Heart right ventricle (tissue), 16 donors: ENCODE measurements around the gene MYO5C. TPM values are rescaled to one million over a fixed set of nuclear protein-coding genes. Genes with fewer than 3 reads are reported as not detected.

Experiments used
- ATAC-seq, 8 donors: fragments of 200-7000 bp; cut with Tn5 transposase; one replicate each; pipeline ENCODE4 v1.9.1; 2020; ENCODE audit warnings: mild to moderate bottlenecking in 8 of 8, moderate library complexity in 8 of 8, moderate number of reproducible peaks in 1 of 8
- DNase-seq, 2 donors: peaks; one replicate each; pipeline ENCODE4 v3.0.0-alpha.2; 2020
- H3K27ac ChIP-seq, 10 donors: fragments of 200-600 bp; sonication (generic) in 2 of 10; one replicate each; pipeline versions ENCODE4 v1.5.0 to v1.8.0; 2020 to 2022; ENCODE audit warnings: mild to moderate bottlenecking in 3 of 10
- H3K27me3 ChIP-seq, 7 donors: fragments of 200-600 bp; one replicate each; pipeline ENCODE4 v1.8.0; 2021 to 2022; ENCODE audit warnings: mild to moderate bottlenecking in 2 of 7
- H3K36me3 ChIP-seq, 9 donors: fragments of 200-600 bp; sonication (generic) in 1 of 9; one replicate each; pipeline versions ENCODE4 v1.5.0 to v1.8.0; 2020 to 2022; ENCODE audit warnings: mild to moderate bottlenecking in 2 of 9
- H3K4me1 ChIP-seq, 9 donors: fragments of 200-600 bp; sonication (generic) in 1 of 9; one replicate each; pipeline versions ENCODE4 v1.5.0 to v1.8.0; 2020 to 2022; ENCODE audit warnings: mild to moderate bottlenecking in 4 of 9
- H3K4me3 ChIP-seq, 10 donors: fragments of 200-600 bp; sonication (generic) in 2 of 10; one replicate each; pipeline versions ENCODE4 v1.5.0 to v1.8.0; 2020 to 2022; ENCODE audit warnings: mild to moderate bottlenecking in 7 of 10, moderate library complexity in 2 of 10
- H3K9me3 ChIP-seq, 11 donors: fragments of 200-600 bp in 10 of 11; sonication (generic) in 2 of 11; one replicate each; pipeline versions ENCODE4 v1.5.0 to v1.8.0; 2013 to 2022; ENCODE audit warnings: mild to moderate bottlenecking in 2 of 11, control low read depth in 1 of 11, moderate library complexity in 1 of 11
- CTCF ChIP-seq, 9 donors: fragments of 200-600 bp; sonication (generic) in 2 of 9; IDR thresholded peaks; one replicate each; pipeline versions ENCODE4 v1.5.0 to v1.8.0; 2021 to 2022; ENCODE audit warnings: antibody characterized with exemption in 9 of 9, mild to moderate bottlenecking in 5 of 9, moderate library complexity in 1 of 9
- WGBS, 2 donors: extraction: QIAGEN DNeasy Blood & Tissue Kit; methylation state at CpG; one replicate each; pipeline ENCODE4 v1.1.7; 2013; ENCODE audit warnings: inconsistent platforms in 1 of 2; 5-methylcytosine and 5-hydroxymethylcytosine counted together
- intact Hi-C, 10 donors: fragments of 100-400 bp; cut with DNase I; formaldehyde crosslinking; loops; one replicate each; pipeline versions ENCODE4 v1.11.1 to v1.14.2; 2022
- polyA plus RNA-seq, 2 donors: library from polyadenylated mRNA; stranded (reverse); fragments of 200-250 nt; gene quantifications; one replicate each; pipeline ENCODE4 v1.2.3, GENCODE V29; 2013
- total RNA-seq, 10 donors: library from RNA; stranded (reverse); fragmentation: NEBNext Ultra II Directional in 3 of 10; extraction: Animal tissue kit (Norgen Biotek cat#: 25700) in 3 of 10; gene quantifications; one replicate each; pipeline versions ENCODE4 v1.2.1 to v1.2.4, GENCODE V29; 2021 to 2023
- donor health status: Arrhythmogenic right ventricular cardiomyopathy.
- donor health status: ischemic (EF 13 %, LVEDD 7.1; RV severe dilation, severe dysfunction).
- donor health status: healthy with polysubstance abuse.
- donor health status: DM: no; HTN: yes; CAD: no.
- donor health status: DM: no; HTN: no; CAD: no.
- donor health status: ischemic (EF 25% LVEDD 6.9; RV normal size, moderate dysfunction).
- donor health status: ischemic (EF 25% LVEDD 5.7; RV mildly dilated, moderate dysfunction).
- donor health status: healthy.
- donor health status: DM: yes; HTN: yes; CAD: no.
- donor health status: Ischemic cardiomyopathy.
- donor health status: ischemic (EF 35%, LVEDD 5.7; RV mildly dilated, moderate dysfunction).
- donor health status: nonischemic (EF 11% LVEDD 7.7; RV severe dilation, severe dysfunction).
- donor health status: DM: yes; HTN: yes; CAD: no.
- donor health status: PGD.
- donor health status: ischemic (EF 29% LVEDD 5.4; RV normal size, mild dysfunction).
- donor health status: nonischemic (EF 23%, LVEDD 6.1; RV moderate dilation, normal function).

MYO5C gene
- total and polyA plus RNA-seq, 12 donors = 0.75 to 3.5 (median 2.1) TPM

DNA sequence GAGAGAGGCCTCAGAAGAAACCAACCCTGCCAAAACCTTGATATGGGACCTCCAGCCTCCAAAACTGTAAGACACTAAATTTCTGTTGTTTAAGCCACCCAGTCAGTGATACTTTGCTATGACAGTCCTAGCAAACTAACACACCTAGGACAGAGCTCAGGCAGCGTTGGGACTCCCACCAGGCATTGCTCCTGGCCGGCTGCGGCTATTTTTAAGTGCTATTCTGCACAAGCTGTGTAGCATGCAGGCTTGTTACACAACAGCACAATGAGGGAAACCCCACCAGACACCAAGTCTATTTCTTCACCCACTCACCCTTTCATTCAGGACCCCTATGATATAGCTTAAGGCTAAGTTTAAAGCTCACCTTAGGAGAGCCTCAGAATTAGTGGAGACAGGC is 57.5 kb downstream of the MYO5C start:
- Histone ChIP-seq H3K4me3 (no peak overlapping the region), H3K9me3 (no peaks in the 10 kb centered on the region), H3K4me1 (peaks cover 0 to 8% (median 0%) of the 10 kb centered on the region in 9 donors), H3K36me3 (peaks cover 0 to 22% (median 0%) of the 10 kb centered on the region in 9 donors), H3K27me3 (no peaks in the 10 kb centered on the region), H3K27ac (no peak overlapping the region)
- no peak for TF ChIP-seq CTCF (IDR thresholded peaks at IDR 0.05)
- ATAC-seq = peak in 4 of 8 donors; percentile 48 to 58 (median 52)
- 75 to 79% methylated on average over 3 of the region's 3 CpGs for WGBS, 2 donors
- intact Hi-C loops = no loop called here
- no peak for DNase-seq

GRCh38 chr15:52236013-52236412 is 59.6 kb downstream of the MYO5C start:
- ATAC-seq = peak in 4 of 8 donors; percentile 18 to 55 (median 44)
- 77 to 79% methylated on average over 8 of the region's 8 CpGs for WGBS, 2 donors
- TF ChIP-seq CTCF (IDR thresholded peaks at IDR 0.05) = no peak

GRCh38 chr15:52234596-52235541 is 60.7 kb downstream of the MYO5C start:
- H3K4me1 ChIP-seq = peaks cover 0 to 8% (median 0%) of the 10 kb centered on the region in 9 donors
- no peak for TF ChIP-seq CTCF (IDR thresholded peaks at IDR 0.05)
- H3K27me3 ChIP-seq = no peaks in the 10 kb centered on the region
- H3K36me3 ChIP-seq = peaks cover 0 to 25% (median 0%) of the 10 kb centered on the region in 9 donors
- ATAC-seq (peak in 1 of 8 donors; percentile 25), DNase-seq (no peak)
- intact Hi-C loops = no loop called here
- no peak overlapping the region for H3K4me3 ChIP-seq
- 64 to 70% methylated on average over 17 of the region's 17 CpGs for WGBS, 2 donors
- H3K27ac ChIP-seq = no peak overlapping the region
- no peaks in the 10 kb centered on the region for H3K9me3 ChIP-seq

More at GRCh38 chr15:52236013-52236412, 59.6 kb downstream of the MYO5C start:
- H3K4me1 ChIP-seq = peaks cover 0 to 8% (median 0%) of the 10 kb centered on the region in 9 donors
- H3K4me3 ChIP-seq = no peak overlapping the region
- H3K9me3 ChIP-seq = no peaks in the 10 kb centered on the region
- DNase-seq = no peak
- peaks cover 0 to 25% (median 0%) of the 10 kb centered on the region in 9 donors for H3K36me3 ChIP-seq
- intact Hi-C loops = no loop called here
- H3K27me3 ChIP-seq = no peaks in the 10 kb centered on the region
- H3K27ac ChIP-seq = no peak overlapping the region

DNA sequence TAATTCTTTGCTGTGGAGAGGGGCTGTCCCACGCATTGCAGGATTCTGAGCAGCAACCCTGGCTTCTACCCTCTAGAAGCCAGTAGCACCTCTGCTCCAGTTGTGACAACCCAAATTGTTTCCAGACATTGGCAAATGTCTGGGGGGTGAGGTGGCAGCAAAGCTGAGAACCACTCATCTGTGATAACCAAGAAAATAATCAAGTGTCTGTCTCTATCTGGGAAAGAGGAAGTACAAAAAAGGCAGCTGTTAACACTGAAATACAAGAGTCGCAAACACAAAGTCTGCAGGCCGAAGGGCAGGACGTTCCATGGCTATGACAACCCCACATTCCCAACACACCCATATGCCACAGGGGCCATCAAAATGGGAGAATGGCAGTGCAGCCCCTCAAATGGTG is 62.2 kb downstream of the MYO5C start:
- DNase-seq (no peak), ATAC-seq (no peak)
- Histone ChIP-seq H3K4me1 (peaks cover 0 to 8% (median 0%) of the 10 kb centered on the region in 9 donors), H3K36me3 (peaks cover 0 to 30% (median 0%) of the 10 kb centered on the region in 9 donors), H3K4me3 (no peak overlapping the region), H3K27ac (no peak overlapping the region), H3K9me3 (no peaks in the 10 kb centered on the region), H3K27me3 (no peaks in the 10 kb centered on the region)
- WGBS, 2 donors = 69% methylated on average over 4 of the region's 4 CpGs
- intact Hi-C loops = no loop called here
- TF ChIP-seq CTCF (IDR thresholded peaks at IDR 0.05) = no peak
